ENCODE results near the gene EXOC6B. TPM values are rescaled to one million over a fixed set of nuclear protein-coding genes. Genes with fewer than 3 reads are reported as not detected.
"Not testable (repeated sequence)": the region's sequence is repeated elsewhere in the genome, so short reads cannot be mapped to it uniquely, and the experiment has no call there.

Gene EXOC6B
- total RNA-seq, 4 donors from 2014 or later: 14.6 to 49.6 (median 19.3) TPM

DNA sequence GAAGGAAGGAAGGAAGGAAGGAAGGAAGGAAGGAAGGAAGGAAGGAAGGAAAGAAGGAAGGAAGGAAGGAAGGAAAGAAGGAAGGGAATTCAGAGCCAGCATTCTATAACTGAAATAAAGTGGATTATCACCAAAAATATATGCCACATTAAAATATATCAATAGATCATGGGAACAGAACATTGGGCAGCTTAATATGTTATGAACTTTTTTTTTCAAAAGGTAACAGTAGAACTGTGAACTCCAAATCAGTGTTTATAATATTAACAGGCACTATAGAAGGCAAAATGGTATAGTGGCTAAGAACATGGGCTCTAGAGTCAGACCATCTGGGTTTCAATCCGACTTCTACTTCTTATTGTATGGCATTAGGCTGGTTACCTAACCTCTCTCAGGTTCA is 313.5 kb downstream of the EXOC6B start:
- Histone ChIP-seq H3K9me3 (no peaks in the 10 kb centered on the region), H3K4me3 (no peak overlapping the region), H3K36me3 (no peaks in the 10 kb centered on the region), H3K27ac (no peak overlapping the region), H3K4me1 (peaks cover 0 to 6% of the 10 kb centered on the region in 2 donors), H3K27me3 (no peaks in the 10 kb centered on the region)
- TF ChIP-seq POLR2A (IDR thresholded peaks at IDR 0.05): no peak
- TF ChIP-seq, protein P1, sequence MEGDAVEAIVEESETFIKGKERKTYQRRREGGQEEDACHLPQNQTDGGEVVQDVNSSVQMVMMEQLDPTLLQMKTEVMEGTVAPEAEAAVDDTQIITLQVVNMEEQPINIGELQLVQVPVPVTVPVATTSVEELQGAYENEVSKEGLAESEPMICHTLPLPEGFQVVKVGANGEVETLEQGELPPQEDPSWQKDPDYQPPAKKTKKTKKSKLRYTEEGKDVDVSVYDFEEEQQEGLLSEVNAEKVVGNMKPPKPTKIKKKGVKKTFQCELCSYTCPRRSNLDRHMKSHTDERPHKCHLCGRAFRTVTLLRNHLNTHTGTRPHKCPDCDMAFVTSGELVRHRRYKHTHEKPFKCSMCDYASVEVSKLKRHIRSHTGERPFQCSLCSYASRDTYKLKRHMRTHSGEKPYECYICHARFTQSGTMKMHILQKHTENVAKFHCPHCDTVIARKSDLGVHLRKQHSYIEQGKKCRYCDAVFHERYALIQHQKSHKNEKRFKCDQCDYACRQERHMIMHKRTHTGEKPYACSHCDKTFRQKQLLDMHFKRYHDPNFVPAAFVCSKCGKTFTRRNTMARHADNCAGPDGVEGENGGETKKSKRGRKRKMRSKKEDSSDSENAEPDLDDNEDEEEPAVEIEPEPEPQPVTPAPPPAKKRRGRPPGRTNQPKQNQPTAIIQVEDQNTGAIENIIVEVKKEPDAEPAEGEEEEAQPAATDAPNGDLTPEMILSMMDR (IDR thresholded peaks at IDR 0.05 in 4 of 5, conservative IDR thresholded peaks at IDR 0.05 in 1 of 5): no peak
- ATAC-seq: no peak
- in situ Hi-C loops (cut with MboI; ENCODE audit: low sequenced_read_pairs in 4 of 4) (no loop called here), intact Hi-C loops (cut with DNase I; ENCODE audit: low total_unique reads) (no loop called here)
- no peak for DNase-seq

DNA sequence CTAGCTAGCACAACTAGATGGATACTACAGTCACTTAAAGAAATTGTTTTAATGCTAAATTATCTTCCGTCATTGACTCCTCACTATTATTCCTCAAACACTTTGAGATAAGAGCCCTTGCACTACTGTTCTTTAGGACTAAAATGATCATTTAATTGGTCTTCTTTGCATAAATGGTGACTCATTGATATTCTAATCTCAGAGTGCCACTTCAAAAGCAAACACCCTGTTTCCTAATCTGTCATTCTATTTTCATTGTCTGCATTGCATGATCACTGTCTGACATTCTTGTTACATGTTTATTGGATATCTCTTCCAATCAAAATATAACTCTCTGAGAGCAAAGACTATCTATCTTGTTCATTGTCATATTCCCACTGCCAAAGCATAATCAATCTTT is 313.9 kb downstream of the EXOC6B start:
- ATAC-seq: no peak
- H3K4me1 ChIP-seq: peaks cover 0 to 5% of the 10 kb centered on the region in 2 donors
- TF ChIP-seq, protein P1 (IDR thresholded peaks at IDR 0.05 in 4 of 5, conservative IDR thresholded peaks at IDR 0.05 in 1 of 5): no peak
- TF ChIP-seq POLR2A (IDR thresholded peaks at IDR 0.05): no peak
- H3K4me3 ChIP-seq: no peak overlapping the region
- intact Hi-C loops (cut with DNase I; ENCODE audit: low total_unique reads) (no loop called here), in situ Hi-C loops (cut with MboI; ENCODE audit: low sequenced_read_pairs in 4 of 4) (no loop called here)
- H3K9me3 ChIP-seq: no peaks in the 10 kb centered on the region
- no peak for DNase-seq
- H3K27me3 ChIP-seq: no peaks in the 10 kb centered on the region
- no peak overlapping the region for H3K27ac ChIP-seq
- no peaks in the 10 kb centered on the region for H3K36me3 ChIP-seq

DNA sequence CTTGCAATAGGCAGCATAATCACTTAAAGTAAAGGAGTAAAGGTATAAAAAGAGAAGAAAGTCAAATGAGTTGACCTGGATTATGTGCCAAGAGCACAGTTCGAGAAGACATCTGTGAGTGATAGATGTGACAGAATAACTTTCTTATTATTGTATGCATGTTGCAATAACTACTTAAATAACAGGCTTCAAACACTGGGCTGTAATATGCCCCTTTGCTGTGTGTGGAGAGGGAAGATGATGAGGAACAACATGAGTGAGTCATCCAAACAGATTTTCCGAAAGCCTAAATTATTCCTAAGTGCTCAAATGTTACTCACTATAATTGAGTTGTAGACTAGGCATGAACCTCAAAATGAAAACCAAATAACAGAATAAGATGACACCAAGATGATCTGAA is 328.1 kb downstream of the EXOC6B start:
- H3K36me3 ChIP-seq: peaks cover 0 to 10% of the 10 kb centered on the region in 2 donors
- H3K27me3 ChIP-seq: no peaks in the 10 kb centered on the region
- no peaks in the 10 kb centered on the region for H3K4me1 ChIP-seq
- ATAC-seq: no peak
- no peak for DNase-seq
- no peak overlapping the region for H3K27ac ChIP-seq
- H3K4me3 ChIP-seq: no peak overlapping the region
- intact Hi-C loops (cut with DNase I; ENCODE audit: low total_unique reads): no loop called here
- in situ Hi-C loops (cut with MboI; ENCODE audit: low sequenced_read_pairs in 4 of 4): no loop called here
- no peaks in the 10 kb centered on the region for H3K9me3 ChIP-seq
- TF ChIP-seq, protein P1 (IDR thresholded peaks at IDR 0.05 in 4 of 5, conservative IDR thresholded peaks at IDR 0.05 in 1 of 5): no peak
- no peak for TF ChIP-seq POLR2A (IDR thresholded peaks at IDR 0.05)

DNA sequence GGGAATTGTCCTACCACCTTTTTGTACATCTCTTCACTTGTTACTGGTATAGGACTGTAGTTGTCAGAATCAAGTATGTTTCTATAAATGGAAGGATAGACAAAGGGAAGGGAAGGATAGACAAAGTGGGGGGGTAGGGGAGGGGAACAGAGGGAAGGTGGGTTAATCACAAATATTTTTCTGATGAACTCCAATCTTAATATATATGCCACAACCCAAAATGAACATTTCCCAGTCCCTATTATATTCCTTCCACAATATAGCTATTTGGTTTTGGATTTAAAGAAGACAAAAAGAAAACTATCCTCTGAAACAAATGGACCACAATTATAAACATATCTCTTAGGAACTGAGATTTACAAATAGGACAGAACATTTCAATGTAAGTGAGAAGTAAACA is 329.4 kb downstream of the EXOC6B start:
- no peak overlapping the region for H3K27ac ChIP-seq
- in situ Hi-C loops (cut with MboI; ENCODE audit: low sequenced_read_pairs in 4 of 4): no loop called here
- peaks cover 0 to 17% of the 10 kb centered on the region in 2 donors for H3K36me3 ChIP-seq
- TF ChIP-seq, protein P1 (IDR thresholded peaks at IDR 0.05 in 4 of 5, conservative IDR thresholded peaks at IDR 0.05 in 1 of 5): no peak
- H3K4me1 ChIP-seq: no peaks in the 10 kb centered on the region
- no peaks in the 10 kb centered on the region for H3K27me3 ChIP-seq
- no peak overlapping the region for H3K4me3 ChIP-seq
- intact Hi-C loops (cut with DNase I; ENCODE audit: low total_unique reads): no loop called here
- ATAC-seq (no peak), DNase-seq (no peak)
- H3K9me3 ChIP-seq: no peaks in the 10 kb centered on the region

DNA sequence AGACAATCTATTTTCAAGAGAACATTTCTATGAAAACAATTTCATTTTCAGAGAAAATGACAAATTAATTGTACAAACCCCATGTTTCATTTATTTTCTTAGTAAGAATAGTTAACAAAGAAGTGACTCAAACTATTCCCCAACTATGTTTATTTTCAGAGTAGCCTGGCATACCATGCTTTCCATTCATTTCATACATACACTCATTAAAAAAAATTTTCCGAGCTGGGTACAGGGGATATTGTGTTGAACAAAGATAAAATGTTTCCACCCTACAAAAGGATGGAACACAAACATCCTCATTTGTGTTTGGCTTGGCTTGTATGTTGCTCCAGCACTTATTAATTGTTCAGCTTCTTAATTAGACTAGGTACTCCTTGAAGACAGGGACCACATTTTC is 331.4 kb downstream of the EXOC6B start:
- H3K27ac ChIP-seq: no peak overlapping the region
- H3K4me3 ChIP-seq: no peak overlapping the region
- DNase-seq (no peak), ATAC-seq (no peak)
- intact Hi-C loops (cut with DNase I; ENCODE audit: low total_unique reads): no loop called here
- in situ Hi-C loops (cut with MboI; ENCODE audit: low sequenced_read_pairs in 4 of 4): no loop called here
- H3K36me3 ChIP-seq: peaks cover 0 to 17% of the 10 kb centered on the region in 2 donors
- TF ChIP-seq POLR2A (IDR thresholded peaks at IDR 0.05): no peak
- TF ChIP-seq, protein P1 (IDR thresholded peaks at IDR 0.05 in 4 of 5, conservative IDR thresholded peaks at IDR 0.05 in 1 of 5): no peak
- peaks cover 0 to 9% of the 10 kb centered on the region in 2 donors for H3K4me1 ChIP-seq
- H3K9me3 ChIP-seq: no peaks in the 10 kb centered on the region
- H3K27me3 ChIP-seq: no peaks in the 10 kb centered on the region

DNA sequence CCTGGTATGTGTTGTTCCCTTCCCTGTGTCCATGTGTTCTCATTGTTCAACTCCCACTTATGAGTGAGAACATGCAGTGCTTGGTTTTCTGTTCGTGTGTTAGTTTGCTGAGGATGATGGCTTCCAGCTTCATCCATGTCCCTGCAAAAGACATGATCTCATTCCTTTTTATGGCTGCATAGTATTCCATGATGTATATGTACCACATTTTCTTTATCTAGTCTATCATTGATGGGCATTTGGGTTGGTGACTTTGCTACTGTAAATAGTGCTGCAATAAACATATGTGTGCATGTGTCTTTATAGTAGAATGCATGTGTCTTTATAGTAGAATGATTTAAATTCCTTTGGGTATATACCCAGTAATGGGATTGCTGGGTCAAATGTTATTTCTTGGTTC is 341.2 kb downstream of the EXOC6B start:
- ATAC-seq; intact Hi-C loops (cut with DNase I; ENCODE audit: low total_unique reads); DNase-seq; H3K9me3 ChIP-seq; H3K36me3 ChIP-seq; H3K4me3 ChIP-seq; in situ Hi-C loops (cut with MboI; ENCODE audit: low sequenced_read_pairs in 4 of 4); H3K4me1 ChIP-seq; H3K27ac ChIP-seq; H3K27me3 ChIP-seq: not testable (repeated sequence)

Measured in gastrocnemius medialis (tissue), 4 donors.